GM18868 (cell line): Measurements from ENCODE around the gene HECTD2.
"Not testable (repeated sequence)": the region's sequence is repeated elsewhere in the genome, so short reads cannot be mapped to it uniquely, and the experiment has no call there.

Source experiments
- ATAC-seq: cut with Tn5 transposase; IDR thresholded peaks from one replicate; pipeline ENCODE4 v1.9.1; 2021; ENCODE audit warnings: mild to moderate bottlenecking, moderate library complexity; ENCODE audit not compliant: unreplicated experiment

The HECTD2 gene

DNA sequence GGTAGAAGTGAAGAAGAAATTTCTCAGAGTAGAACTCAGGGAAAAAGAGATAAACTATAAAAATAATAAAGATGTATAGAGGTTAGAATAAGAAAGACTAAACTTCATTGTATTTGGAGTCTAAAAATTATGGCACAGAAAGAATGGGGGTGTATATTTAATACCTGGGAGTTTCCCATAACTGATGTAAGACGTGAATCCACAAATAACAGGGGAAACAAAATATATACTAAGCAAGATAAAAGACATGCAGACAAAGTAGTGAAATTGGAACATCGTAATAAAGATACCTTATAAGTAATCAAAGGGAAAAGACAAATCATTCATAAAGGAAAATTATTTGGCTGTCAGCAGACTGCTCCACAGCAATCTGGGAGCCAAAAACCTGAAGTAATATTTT is 62.8 kb downstream of the HECTD2 start:
- no peak for ATAC-seq

DNA sequence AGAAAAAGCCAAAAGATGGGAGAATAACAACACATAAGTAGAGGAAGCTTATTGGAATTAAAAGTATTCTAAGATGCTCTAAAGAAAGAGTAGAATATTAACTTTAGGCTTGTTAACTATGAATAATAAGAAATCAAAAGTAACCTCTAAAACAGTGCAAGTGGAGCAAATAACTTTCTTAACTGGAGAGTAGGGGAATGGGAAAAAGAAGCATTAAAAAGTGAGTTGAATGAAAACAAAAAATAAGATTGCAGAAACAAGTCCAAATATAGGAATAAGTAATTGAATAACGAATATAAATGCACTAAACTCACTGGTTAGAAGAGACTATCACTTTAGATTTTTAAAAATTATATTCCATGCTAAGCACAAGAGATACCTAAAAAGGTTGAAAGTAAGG is 63.9 kb downstream of the HECTD2 start:
- ATAC-seq: no peak

DNA sequence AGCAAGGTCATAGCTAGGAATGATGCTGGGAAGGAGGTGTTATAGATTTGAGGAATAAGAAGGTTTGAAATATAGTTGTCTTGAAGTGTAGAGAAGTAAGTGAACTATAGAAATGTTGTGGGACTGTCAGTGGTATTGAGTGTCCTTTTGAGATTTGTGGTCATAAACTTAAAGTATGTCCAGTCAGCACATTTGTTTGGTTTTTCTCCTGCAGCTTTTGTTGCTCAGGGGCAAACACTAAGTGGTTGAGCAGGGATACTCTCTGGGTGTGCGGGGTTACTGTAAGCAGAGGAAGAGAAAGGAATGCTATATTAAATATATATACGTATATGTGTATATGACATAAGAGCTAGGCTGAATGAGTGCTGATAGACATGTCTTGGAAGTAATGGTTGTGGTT is 67.1 kb downstream of the HECTD2 start:
- no peak for ATAC-seq

GRCh38 chr10:91479583-91479982 is 69.4 kb downstream of the HECTD2 start:
- ATAC-seq: no peak

GRCh38 chr10:91487911-91488582 is 77.9 kb downstream of the HECTD2 start:
- ATAC-seq: no peak

GRCh38 chr10:91493313-91493712 is 83.2 kb downstream of the HECTD2 start:
- ATAC-seq: no peak

- no peak for ATAC-seq
These were observed 85.3 kb downstream of the HECTD2 start for GRCh38 chr10:91495402-91495801.

GRCh38 chr10:91496016-91496415 is 85.9 kb downstream of the HECTD2 start:
- ATAC-seq: no peak

DNA sequence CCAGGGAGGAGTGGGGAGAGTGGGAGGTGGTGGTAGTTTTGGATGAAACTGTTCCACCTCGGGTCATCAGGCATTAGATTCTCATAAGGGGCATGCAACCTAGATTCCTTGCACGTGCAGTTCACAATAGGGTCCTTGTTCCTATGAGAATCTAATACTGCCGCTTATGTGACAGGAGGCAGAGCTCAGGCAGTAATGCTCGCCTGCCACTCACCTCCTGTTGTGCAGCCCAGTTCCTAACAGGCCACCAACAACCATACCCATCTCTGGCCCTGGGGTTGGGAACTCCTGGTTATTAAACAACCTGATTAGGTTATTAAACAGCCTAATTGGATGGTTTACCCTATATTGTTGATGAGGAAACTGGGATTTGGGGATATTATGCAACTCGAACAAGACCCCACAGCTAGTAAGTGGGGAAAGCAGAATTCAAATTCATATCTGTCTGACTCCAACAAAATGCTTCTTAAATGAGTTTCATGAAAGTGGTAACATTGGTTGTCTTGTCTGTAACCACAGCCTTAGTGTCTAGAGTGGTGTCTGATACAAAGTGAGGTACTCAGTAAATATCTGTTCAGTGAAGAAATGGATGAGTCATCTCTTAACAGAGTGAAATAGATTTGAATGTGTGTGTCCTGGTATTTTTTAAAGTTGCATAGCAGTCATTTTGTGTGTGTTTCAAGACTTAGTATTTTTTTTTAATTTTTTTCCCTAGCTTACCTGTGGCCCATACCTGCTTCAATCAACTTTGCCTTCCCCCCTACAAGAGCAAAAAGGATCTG is 101.6 kb downstream of the HECTD2 start:
- ATAC-seq: no peak

DNA sequence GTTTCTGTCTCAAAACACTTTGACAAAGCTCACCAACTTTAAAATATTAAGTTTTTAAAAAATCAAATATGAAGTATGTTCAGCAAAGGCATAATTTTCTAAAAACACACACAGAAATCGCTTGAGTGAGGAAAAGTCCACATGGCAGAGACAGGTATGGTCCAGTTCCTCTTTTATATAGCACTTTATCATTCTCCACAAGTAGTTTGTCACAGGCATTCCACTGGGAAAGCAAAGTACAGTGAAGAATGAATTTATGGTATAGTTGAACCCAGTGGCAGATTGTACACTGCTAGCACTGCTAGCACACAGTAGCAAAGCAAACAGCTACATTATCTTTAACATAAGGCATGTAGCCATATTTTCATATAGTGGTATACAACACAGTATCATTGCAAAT is 102.3 kb downstream of the HECTD2 start:
- no peak for ATAC-seq

GRCh38 chr10:91513598-91514424 is 103.7 kb downstream of the HECTD2 start:
- ATAC-seq: no peak

DNA sequence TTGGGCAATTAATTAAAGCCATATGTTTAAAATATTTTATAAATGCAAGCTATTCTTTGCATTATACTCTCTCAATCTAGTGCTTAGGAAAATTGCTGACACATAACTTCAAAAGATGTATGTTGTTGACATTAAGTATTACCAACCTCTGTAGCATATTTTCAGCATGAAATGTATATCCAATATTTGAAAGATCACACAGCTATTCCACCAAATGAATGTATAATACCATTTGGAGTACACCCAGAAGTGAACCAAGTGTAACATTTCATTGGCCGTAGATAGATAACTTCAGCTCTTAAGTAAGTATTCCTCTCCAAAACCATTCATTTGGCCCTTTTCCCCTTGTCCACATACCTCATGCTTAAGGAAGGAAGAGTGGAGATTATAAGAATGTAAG is 104.6 kb downstream of the HECTD2 start:
- ATAC-seq: no peak

DNA sequence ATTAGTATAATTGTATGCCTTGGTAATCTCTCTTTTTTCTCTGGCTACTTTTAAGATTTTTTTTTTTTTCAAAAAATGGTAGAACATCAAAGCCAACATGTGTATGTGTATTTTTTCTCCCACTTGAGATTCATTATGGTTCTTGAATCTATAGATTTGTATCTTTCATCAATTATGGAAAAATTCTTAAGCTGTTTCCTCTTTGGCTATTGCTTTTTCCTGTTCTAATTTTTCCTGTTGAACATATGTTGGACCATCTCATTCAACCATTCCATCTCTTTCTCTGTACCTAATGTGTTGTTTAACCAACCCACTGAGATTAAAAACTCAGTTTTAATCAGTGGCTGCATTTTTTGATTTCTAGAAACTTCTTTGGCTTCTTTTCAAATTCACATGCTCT is 107.2 kb downstream of the HECTD2 start:
- ATAC-seq: no peak

DNA sequence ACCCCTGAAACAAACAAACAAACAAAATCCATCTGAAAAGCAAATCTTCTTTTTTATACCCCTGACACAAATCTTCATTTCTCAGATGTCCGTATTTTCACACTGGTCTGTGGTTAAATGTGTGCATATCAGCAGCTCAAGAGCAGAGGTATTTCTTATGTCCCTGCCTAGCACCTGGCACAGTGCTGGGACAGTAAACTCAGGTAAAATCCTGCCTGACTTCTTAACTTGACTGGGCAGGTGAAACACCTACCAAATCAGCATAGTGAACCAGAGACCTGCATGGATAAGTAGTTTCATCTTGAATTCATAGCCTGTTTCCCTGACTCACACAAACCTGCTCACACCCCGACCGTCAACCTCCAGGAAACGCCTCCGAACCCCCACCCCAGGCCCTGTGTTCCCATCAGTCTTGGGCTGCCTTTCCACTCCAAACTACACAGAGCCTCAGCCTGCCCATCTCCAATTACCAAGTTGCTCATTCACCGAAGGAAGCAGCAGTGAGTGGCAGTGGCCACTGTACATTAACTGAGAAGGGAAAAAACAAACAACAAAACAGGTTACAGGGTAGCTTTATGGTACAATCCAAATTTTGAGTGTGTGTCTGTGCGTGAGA is 109.9 kb downstream of the HECTD2 start:
- no peak for ATAC-seq

- no peak for ATAC-seq
These were observed 110.5 kb downstream of the HECTD2 start for GRCh38 chr10:91520661-91521060.

GRCh38 chr10:91521439-91521838 is 111.3 kb downstream of the HECTD2 start:
- no peak for ATAC-seq

GRCh38 chr10:91525896-91526712 is 116.0 kb downstream of the HECTD2 start:
- no peak for ATAC-seq

DNA sequence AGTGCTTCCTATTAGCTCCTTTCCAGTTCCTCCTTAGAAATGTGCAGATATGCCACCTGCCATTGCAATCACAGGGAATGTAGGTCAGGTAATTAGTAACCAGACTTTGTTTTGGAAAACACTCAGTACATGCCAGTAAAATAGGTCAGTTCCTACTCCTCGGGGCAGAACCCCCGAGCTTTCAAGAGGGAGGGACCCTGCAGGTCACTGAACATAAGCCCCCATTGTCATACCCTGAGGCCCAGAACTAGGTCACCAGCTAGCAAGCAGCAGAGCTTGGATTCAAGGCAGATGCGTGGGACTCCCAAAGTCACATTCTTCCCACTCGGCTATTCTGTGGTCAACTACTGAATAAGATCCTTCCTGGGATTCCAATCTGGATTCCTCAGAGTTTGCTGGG is 117.9 kb downstream of the HECTD2 start:
- no peak for ATAC-seq

DNA sequence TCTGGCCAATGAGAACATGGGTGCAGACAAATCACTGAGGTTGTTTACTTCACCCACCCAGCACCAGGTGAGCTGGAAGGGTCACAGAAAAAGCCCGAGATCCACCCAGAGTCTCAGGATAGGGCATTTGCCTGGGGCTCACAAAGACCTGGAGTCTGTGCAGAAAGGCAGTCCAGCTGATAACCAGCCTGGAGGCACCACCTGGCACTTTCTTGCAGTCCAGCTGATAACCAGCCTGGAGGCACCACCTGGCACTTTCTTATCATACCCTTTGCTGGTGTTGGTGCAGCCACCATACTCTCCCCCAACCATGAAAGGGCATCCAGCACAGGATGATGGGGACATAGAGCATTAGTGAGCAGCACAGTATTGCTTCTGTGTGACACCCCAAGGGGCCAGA is 118.6 kb downstream of the HECTD2 start:
- ATAC-seq: no peak

- ATAC-seq: not testable (repeated sequence)
These were observed 124.6 kb downstream of the HECTD2 start for GRCh38 chr10:91534789-91535188.
